ENCODE data around the gene PCMT1.
"Not testable (repeated sequence)": the region's sequence is repeated elsewhere in the genome, so short reads cannot be mapped to it uniquely, and the experiment has no call there.

PCMT1 gene

DNA sequence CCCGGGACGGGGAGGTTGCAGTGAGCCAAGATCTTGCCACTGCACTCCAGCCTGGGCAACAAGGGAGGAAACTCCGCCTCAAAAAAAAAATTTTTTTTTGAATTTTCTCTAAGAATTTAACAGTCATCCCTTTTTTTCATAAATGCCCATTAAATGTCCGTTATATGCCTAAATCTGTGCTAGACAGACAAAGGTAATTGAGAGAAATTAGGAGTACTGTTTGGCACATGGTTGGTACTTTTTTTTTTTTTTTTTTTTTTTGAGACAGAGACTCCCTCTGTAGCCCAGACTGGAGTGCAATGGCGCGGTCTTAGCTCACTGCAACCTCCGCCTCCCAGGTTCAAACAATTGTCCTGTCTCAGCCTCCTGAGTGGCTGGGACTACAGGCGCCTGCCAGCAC, 1.7 kb downstream of the PCMT1 start:
- DNase-seq = no peak

DNA sequence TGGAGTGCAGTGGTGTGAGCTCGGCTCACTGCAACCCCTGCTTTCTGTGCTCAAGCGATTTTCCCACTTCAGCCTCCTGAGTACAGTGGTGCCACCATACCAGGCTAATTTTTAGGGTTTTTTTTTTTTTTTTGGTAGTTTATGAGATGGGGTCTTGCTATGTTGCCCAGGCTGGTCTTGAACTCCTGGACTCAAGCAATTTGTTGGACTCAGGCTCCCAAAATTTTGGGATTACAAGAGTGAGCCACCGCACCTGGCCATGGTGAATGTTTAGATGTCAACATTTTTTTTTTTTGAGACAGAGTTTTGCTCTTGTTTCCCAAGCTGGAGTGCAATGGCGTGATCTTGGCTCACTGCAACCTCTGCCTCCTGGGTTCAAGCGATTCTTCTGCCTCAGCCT, 2.4 kb downstream of the PCMT1 start:
- not testable (repeated sequence) for DNase-seq

DNA sequence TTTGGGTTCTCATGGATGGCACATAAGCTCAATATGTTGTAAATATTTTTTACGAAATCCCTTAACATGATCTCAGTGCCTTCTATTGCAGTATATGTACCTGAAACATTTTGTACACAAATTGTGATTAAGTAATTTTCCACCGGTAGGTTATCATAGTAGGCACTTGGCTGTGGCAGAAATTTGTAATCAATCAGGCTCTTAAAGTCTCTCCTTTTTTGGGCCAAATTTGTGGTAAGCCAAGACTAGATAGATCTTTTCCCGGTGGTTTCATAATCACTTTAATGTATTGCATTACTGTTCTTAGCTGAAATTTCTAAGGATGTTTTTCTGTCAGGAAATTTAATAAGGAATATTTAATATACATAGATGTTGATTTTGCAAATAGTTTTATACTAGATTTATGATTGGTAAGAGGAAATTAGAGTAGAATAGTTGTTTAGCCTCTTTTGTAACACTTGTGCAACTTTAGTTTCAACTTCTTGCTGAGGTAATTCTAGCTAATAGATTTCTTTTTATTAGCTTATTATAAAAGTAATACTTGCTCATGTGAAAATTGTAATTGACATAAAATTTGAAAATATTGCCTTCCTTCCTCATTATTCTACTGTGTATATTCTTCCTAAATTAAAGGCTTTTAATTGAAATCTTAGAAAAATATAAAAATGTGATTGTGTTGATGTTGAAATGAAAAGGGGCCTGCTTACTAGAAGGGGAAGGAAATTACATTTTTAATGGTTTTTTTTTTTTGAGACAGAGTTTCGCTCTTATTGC, 3.2 kb downstream of the PCMT1 start:
- DNase-seq = no peak

DNA sequence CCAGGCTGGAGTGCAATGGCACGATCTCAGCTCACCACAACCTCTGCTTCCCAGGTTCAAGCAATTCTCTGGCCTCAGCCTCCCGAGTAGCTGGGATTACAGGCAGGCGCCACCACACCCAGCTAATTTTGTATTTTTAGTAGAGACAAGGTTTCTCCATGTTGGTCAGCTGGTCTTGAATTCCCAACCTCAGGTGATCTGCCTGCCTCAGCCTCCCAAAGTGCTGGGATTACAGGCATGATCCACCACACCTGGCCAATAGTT, 3.8 kb downstream of the PCMT1 start:
- DNase-seq = not testable (repeated sequence)

DNA sequence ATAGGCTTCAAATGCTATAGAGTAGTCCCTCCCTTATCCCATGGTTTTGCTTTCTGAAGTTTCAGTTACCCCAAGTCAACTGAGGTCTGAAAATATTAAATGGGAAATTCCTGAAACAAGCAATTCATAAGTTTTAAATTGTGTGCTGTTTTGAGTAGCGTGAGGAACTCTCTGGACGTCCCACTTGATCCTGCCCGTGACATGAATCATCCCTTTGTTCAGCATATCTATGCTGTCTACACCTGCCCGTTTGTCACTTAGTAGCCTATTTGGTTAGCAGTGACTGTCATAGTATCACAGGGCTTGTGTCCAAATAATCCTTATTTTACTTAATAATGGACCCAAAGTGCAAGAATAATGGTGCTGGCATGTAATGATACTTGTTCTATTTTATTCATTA, 5.0 kb downstream of the PCMT1 start:
- no peak for DNase-seq

DNA sequence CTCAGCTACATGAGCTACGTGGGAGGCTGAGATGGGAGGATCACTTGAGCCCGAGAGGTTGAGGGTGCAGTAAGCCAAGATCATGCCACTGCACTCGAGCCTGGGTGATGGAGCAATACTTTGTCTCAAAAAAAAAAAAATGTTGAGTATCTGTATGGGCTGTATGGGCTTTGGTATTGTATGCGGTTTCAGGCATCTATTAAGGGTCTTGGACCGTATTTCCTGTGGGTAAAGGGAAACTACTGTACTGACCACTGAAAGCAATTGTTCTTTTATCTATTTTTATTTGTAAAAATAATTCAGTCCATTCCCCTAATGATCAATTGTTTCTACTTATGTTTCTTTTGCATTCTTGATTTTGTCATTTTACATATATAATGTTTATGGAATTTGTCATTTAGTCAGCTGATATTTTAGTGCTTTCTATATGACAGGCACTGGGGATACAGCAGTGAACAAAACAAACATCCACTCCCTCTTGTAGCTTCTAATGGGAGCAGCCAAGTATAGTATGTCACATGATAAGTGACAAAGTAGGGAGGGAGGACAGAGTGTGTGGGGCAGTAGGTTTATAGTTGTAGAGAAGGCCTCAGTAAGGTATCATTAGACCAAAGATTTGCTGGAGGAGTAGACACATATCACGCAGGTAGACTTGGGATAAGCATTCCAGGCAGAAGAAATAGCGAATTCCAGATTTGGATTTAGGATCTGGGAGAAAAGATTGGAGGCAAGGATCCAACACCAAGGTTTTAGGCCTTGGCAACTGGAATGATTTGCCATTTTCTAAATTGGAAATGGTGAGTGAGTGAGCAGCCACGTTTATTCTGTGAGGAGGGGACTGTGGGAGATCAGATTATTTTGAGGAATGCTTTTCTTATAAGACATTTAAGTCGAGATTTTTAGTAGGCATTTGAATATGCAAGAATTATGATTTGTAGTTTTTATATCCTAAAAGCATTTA, 6.0 kb downstream of the PCMT1 start:
- DNase-seq = no peak

DNA sequence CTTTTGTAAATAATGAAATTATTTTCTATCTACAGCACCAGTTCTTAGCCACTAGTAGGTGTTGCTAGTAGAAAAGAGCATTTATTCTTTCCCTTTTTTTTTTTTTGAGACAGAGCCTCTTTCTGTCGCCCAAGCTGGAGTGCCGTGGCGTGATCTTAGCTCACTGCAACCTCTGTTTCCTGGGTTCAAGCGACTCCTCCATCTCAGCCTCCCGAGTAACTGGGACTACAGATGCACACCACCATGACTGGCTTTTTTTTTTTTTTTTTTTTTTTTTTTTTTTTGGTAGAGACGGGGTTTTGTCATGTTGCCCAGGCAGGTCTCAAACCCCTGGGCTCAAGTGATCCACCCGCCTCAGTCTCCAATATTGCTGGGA, 6.7 kb downstream of the PCMT1 start:
- no peak for DNase-seq

DNA sequence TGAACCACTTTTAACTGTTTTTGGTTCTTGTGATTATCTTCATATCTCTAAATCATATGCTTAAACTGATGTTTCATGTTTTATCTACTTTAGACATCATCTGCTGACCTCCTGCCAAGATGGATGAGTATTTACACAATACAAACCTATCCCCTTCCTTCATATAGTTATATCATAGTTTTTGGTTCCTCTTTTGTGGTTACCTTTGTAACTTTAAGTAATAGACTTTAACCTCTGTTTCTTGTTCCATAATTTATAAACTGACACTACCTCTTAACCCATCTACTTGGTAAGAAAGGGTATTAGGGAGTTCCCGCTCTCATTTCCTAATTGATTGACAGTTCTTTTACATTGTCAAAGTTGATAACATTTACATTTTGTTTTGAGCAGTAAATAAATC, 11.9 kb downstream of the PCMT1 start:
- DNase-seq = no peak

DNA sequence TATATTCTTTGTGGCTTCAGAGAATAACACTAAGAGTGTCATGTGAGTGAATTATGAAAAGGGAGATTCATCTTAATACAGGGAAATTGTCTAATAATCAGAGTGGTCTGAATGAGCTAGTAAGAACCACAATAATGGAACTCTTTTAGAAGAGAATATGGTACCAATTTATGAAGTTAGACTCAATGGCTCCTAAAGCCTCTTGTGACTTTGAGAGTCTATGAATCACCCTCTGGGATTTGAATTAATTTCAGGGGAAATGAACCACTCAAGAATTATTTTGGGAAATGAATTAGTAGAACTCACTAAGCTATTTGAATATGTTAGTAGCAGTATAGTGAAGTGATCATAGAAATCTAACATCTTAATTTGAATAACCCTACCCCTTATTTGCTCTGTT, 14.3 kb downstream of the PCMT1 start:
- DNase-seq = no peak

DNA sequence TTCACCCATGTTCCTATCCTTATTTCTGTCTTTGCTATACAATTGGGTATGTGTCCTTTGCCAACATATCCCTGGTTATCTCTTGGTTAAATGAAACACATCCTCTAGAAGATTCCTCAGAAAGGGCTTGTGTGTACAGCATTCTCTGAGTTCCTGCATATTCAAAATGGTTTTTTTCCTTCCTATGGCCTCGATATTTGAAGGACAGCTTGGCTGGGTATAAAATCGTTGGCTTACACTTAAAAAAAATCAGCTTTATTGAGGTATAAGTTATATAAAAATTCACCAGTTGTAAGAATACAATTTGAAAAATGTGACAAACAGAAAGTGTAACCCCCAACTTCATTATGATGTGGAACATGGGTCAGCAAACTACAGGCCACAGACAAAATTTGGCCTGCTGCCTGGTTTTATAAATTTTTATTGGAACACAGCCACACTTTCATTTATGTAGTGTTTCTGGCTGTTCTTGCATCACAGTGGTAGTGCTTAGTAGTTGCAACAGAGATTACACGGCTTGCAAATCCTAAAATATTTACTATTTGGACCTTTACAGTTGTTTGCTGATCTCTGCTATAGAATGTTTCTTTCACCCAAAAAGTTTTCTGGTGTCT, 16.7 kb downstream of the PCMT1 start:
- DNase-seq = no peak

DNA sequence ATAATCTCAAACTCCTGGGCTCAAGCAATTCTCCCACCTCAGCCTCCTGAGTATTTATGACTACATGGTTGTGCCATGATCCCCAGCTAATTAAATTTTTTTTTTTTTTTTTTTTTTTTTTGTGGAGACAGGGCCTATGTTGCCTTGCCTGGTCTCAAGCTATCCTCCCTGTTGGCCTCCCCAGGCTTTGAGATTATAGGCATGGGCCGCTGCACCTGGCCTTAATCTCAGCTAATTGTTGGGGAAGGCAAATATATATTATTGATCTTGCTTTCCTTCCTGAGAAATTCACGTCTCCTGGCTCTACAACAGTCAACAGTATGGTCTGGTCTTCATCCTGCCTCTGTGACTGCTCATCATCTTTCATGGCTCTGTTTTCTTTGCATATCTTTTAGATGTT, 20.1 kb downstream of the PCMT1 start:
- no peak for DNase-seq

DNA sequence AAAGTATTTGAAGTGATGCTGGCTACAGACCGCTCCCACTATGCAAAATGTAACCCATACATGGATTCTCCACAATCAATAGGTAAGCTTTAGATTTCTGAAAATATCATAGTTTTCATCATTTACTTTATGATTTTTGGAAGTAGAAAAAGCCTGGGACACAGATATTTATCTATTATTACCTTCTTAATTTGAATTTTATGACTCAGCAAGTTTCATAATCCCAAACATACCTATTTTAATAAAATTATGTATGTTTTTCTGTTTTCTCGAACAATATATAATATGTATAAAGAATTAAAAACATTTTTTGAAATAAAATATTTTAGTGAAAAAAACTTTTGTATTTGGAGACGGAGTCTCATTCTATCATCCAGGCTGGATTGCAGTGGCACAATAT, 21.6 kb downstream of the PCMT1 start:
- DNase-seq = no peak

DNA sequence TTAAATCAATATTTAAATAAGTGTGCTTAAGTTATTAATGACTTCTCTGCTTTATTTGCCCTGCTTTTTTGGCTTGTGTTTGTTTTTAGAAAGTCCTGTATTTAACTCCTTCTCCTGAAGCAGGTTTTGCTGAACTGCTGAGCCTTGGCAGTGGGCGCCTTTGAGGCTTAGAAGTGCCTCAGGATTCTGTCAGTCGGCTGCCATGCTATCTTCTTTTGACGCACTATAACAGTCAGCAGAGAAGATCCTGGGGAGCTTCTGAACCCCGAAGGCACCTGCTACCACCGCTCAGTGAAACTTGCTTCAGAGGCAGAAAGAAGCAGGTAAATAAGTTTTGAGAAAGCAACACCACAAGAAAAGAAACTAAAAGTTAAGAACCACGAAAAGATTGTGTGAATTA, 22.4 kb downstream of the PCMT1 start:
- DNase-seq = no peak

DNA sequence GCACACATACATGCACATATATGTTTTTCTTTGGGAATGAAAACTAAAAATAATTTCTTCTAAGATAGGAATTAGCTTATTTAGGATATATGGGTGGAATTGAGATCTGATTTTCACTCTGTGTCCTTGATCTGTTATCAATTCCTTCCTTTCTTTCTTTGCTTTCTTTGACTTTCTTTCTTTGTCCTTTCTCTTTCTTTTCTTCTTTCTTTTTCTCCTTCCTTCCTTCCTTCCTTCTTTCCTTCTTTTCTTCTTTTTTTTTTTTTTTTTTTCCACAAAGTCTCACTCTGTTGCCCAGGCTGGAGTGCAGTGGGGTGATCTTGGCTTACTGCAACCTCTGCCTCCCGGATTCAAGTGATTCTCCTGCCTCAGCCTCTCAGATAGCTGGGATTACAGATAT, 28.1 kb downstream of the PCMT1 start:
- no peak for DNase-seq

DNA sequence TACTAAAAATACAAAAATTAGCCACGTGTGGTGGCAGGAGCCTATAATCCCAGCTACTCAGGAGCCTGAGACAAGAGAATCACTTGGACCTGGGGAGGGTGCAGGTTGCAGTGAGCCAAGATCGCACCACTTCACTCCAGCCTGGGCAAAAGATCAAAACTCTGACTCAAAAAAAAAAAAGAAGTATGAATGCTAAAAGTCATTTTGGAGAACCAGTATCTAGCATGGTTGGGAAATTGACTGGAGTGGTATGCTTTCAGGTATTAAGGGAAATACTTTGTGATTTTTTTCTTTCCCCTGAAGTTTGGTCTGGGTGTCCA, 30.1 kb downstream of the PCMT1 start:
- no peak for DNase-seq

DNA sequence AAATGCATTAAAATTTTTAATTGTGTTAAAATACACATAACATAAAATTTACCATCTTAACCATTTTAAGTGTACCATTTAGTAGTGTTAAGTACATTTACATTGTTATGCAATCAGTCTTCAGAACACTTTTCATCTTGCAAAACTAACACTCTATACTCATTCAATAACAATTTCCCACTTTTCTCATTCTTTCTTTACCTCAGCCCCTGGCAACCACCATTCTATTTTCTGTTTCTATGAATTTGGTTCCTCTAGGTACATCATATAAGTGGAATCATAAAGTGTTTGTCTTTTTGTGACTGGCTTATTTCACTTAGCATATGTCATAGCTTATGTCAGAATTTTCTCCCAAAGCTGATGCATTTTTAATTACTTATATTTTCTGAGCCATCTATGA, 32.2 kb downstream of the PCMT1 start:
- DNase-seq = no peak

DNA sequence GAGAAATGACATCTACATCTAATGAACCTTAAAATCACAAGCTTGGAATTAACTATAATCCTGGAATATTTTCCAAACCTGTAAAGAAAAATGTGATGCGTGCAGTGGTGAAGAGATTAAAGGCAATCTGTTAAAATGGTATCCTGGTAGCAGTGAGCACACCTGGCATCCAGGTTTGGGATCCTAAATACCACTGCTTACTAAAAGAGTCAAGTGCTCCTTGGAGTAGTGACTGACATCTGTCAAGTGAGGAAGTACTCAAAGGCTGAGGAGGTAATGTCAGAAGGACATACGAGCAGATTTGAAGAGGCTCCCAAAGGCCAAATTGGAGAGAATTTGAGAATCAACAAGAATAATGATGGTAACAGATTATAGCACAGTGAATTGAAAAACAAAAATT, 32.8 kb downstream of the PCMT1 start:
- DNase-seq = no peak

DNA sequence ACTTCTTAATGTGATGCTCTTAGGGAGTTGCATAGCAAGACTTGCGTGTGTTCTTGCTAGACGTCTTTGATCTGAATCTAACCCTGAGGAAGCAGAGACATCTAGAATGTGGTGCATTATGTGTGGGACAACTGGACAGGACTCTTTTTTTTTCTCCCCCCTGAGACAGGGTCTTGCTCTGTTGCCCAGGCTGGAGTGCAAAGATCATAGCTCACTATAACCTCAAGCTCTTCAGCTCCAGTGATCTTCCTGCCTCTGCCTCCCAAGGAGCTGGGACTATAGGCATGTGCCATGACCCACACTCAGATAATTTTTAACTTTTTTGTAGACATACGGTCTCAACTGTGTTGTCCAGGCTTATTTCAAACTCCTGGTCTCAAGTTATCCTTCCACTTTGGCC, 34.0 kb downstream of the PCMT1 start:
- DNase-seq = no peak

DNA sequence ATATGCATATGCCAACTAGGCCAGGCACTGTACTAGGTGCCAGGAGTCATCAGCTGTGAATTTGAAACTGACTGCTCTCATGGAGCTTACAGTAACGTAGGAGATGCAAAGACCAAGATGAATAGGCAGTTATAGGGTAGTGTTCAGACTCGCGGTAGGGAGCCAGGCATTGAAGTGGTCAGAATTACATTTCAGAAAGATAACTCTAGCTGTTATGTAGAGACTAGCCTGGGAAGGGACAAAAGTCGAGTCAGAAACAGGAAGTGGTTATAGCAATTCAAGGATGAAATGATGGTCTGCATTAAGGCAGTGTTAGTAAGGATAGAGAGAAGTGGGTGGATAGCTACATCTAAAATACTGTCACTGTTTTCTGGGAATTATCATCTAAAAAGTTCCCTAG, 56.6 kb downstream of the PCMT1 start:
- DNase-seq = no peak

DNA sequence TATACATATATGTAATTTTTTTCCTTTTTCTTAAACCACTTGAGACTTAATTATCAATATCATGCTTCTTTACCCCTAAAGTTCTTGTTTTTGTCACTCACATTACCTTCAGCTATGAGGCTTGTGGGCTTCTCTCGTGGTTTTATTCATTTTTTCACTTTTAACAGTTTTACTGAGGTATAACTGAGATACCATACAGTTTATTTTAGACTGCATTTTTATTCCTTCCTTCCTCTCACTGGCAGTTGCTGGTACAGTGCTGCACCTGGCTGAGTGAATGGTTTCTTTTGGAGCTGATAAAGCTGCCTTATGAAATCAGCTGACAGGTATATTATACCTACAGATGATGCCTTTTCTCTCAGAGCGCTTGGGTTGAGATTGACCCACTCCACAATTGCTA, 60.3 kb downstream of the PCMT1 start:
- DNase-seq = no peak

DNA sequence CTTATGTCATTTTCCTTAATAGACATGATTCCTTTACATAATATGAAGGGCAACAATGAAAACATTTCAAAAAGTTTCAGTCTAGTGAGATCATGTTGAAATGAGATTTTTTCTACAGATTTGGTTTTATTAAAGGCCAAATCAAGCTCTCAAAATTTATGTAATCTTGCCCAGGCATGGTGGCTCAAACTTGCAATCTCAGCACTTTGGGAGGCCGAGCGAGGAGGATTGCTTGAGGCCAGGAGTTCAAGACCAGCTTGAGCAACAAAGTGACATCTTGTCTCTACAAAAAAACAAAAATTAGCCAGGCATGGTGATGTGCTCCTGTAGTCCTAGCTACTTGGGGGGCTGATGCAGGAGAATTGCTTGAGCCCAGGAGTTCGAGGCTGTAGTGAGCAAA, 63.8 kb downstream of the PCMT1 start:
- no peak for DNase-seq

DNA sequence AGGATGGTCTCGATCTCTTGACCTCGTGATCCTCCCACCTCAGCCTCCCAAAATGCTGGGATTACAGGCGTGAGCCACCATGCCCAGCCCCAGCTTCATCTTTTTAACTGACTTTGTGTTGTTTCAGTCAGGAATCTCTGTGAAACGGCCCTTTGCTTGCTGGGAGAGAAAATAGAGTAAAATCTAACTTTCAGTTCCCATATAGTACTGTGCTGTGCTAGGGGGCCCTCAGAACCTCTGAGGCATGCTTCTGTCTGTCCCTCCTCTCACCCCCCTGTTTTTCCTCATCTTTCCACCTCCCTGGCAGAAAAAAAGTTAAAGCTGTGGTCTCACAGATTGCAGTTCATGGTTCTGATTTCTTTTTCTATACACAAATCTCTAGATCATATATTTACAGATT, 66.2 kb downstream of the PCMT1 start:
- no peak for DNase-seq

DNA sequence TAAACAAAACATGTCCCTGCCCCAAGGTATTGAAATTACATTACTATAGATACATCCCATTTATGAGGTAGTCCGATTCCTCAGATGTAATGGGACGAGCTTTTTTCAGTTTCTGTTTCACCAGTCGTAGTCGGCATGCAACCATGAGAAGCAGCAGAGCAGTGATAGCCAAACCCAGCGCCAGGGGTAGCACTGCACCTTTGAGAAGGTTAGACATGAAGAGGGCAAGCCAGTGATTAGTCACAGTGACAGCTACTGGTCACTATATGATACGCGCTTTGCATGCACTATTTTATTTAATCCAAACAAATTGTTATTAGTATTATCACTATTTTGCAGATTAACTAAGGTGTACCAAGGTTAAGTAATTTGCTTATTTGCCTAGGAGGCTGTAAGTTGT, 71.0 kb downstream of the PCMT1 start:
- no peak for DNase-seq

DNA sequence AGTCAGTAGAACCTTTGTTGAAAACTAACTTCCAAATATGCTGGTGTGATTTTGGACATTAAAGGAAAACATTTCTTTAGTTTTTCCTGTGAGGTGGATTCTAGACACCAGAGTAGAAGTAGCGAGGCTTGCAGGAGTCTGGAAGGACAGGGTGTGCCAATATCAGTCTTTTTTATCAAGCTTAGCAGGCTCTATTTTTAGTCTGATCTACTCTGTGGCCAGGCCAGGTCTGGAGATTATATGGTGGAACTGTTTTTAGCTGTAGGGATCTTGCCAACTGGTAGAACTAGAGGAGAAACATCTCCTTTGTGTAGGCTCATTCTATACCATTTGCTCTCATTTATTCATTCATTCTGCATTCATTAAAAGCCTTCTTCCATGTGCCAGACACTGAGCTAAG, 72.0 kb downstream of the PCMT1 start:
- DNase-seq = no peak

DNA sequence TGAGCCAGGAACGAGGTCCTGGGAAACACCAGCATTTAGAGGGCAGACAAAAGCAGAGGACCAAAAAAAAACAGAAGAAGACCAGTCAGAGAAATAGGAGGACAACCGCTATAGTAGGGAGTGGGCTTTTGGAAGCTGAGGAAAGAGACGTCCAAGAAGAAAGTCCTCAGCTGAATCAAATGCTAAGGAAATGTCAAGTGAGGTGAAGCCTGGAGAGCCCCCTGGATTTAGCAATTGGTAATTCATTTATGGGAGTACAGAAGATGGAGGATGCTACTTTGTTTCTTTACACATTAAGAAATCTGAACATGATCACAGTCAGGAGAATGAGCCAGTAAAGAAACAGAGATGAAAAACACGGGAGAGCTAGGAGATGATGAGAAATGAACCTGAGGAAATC, 73.5 kb downstream of the PCMT1 start:
- no peak for DNase-seq
